ELR (cell line): ENCODE results near the gene AGFG1.

Source experiments
- DNase-seq: peaks from one replicate; pipeline ENCODE4 v3.0.0-alpha.2; 2015; ENCODE audit warnings: low read depth

Gene AGFG1

GRCh38 chr2:227471924-227472264, at the start of gene AGFG1:
AGFG1 (plus strand) TSS chr2:227472156; CDS start chr2:227472422, 266 bp downstream.
- peak; percentile 76 for DNase-seq

GRCh38 chr2:227423656-227424499, 48.1 kb upstream of the AGFG1 start:
- DNase-seq = no peak

GRCh38 chr2:227428731-227429285, 43.1 kb upstream of the AGFG1 start:
- DNase-seq = no peak

DNA sequence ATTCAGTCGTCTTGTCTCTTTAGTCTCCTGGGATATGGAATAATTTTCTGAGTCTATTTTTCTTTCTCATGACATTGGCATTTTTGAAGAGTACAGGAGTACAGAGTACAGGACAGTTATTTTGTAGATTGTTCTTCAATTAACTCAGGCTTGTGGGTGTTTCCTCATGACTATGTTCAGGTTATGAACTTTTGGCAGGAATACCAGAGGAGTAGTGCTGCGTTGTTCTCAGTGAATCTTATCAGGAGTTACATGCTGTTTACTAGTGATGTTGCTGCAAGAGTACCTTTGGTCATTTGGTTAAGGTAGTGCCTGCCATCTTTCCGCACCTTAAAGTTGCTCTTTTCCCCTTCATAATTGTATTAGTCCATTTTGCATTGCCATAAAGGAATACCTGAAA, 41.3 kb upstream of the AGFG1 start:
- no peak for DNase-seq

GRCh38 chr2:227433171-227433570, 38.8 kb upstream of the AGFG1 start:
- DNase-seq = no peak

- no peak for DNase-seq
Measured at GRCh38 chr2:227436436-227437174, 35.4 kb upstream of the AGFG1 start.

- DNase-seq = no peak
Measured at GRCh38 chr2:227439214-227439613, 32.7 kb upstream of the AGFG1 start.

DNA sequence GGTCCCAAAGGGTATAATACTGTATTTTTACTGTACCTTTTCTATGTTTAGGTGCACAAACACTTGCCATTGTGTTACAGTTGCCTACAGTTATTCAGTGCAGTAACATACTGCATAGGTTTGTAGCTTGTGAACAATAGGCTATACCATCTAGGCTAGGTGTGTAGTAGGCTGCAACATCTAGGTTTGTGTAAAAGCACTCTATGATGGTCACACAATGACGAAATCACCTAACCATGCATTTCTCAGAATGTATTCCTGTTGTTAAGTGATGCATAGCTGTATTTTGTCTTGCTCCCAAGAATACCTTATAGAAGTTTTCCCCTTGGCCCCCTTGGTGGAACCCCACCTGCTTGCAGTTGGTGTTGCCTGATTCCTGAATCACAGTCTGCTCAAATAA, 29.3 kb upstream of the AGFG1 start:
- no peak for DNase-seq

DNA sequence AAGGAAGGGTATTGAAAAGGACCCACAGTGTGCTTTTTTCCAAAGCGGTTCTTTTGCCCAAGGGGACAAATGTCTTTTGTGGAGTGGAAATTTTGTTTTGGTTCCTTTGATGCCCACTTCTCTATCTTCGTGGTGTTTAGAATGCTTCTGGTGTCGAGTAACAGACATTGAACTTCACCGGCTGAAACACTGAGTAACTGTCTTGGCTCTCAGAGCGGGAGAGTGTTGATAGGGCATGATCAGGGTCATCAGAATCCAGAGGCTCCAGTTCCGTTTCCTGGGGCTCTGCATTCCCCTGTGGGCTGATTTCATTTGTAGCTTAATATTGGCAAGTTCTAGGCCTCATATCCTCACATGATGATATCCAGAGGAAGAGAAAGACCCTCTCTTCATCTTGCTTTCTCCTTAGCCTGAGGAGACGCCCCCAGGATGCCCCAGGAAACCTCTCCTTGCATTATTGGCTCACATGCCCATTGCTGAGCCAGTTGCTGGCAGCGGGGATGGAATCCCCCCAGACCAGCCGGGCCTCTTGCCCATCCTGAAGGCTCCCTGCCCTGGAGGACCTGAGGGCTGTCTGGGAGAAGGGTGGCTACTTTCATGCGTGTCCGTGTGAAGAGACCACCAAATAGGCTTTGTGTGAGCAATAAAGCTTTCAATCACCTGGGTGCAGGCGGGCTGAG, 27.9 kb upstream of the AGFG1 start:
- DNase-seq = no peak

DNA sequence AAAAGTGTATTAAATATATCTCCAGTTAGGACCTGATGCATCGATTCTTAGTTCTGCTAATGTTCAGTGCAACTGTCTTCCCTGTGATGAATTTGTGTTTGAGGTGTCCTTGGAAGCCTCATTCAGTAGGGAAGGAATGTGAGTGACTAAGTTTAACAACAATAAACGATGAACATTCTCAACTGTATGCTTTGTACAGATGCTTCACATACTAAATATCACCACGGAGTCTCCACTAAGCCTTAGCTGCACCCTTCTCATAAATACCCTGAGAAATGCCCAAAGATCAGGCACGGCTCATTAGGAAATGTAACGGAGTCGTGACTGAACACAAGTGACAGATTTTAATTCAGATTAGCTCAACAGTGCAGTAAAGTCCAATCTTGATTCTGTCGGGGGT, 24.4 kb upstream of the AGFG1 start:
- peak; percentile 76 for DNase-seq

DNA sequence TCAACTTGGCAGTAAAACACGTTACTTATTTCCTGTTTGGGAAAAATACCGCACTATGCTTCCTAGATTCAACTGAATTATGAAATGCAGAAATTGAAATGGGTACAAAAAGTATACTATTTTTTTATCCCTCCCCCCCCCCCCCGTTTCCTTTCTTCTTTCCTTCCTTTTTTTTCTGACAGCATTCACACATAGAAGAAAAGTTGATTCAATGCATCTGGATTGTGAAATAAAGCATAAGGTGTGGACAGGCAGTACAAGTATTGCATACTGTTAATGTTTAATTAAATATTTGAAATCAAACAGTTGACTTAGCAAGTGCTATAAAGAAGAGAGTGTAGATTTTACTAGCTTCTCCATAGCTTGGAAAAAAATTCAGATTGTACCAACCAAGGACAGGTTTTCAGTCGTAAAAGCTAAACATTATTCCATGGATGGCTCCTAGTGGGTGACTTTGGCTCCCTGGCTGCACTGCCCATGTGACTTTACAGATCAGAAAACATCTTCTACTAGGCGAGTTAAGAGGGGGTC, 21.6 kb upstream of the AGFG1 start:
- DNase-seq = no peak

DNA sequence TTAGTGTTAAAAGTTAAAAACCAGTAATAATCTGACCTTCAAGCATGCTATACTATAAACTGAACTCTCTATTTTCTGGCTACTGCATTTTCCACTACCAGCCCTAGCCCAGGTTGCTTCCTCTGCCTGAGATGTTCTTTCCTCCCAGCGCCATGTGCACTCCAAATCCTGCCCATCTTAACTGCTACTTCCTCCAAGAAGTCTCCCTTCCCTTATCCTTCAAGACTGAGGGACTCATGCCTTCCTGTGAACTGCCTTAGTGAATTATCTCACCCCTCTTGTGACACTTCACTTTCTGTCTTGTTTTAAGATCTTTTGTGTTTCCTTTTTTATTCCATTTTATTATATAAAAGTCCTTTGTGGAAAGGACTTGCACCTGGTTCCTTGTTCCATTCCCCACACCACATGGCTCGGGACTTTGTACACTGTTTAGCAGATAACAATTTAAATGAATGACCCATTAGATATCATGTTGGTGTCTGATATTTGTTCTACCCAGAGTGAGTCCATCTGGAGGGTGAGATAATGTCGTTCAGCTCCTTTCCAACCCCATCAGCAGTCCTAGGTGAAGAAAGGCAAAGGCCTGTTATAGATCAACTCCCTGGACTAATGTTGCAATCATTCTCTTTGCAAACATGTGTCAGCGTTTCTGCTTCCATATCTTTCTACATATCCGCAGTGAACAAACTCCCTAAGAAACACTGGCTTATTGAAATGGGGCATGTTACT, 20.9 kb upstream of the AGFG1 start:
- DNase-seq = no peak

DNA sequence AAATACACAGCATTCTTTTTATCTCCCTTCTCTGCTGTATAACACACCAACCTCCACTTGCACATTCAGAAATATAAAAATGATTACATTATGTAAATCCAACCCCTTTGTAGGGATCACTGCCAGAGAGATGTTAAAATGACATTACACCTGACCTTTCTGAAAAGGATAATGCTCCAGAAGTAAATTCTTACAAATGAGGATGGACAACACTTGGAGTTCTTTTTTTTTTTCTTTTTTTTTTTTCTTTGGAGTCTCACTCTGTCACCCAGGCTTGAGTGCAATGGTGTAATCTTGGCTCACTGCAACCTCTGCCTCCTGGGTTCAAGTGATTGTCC, 20.3 kb upstream of the AGFG1 start:
- no peak for DNase-seq

GRCh38 chr2:227453810-227454209, 18.1 kb upstream of the AGFG1 start:
- no peak for DNase-seq

- DNase-seq = no peak
Measured at GRCh38 chr2:227454323-227454860, 17.6 kb upstream of the AGFG1 start.

DNA sequence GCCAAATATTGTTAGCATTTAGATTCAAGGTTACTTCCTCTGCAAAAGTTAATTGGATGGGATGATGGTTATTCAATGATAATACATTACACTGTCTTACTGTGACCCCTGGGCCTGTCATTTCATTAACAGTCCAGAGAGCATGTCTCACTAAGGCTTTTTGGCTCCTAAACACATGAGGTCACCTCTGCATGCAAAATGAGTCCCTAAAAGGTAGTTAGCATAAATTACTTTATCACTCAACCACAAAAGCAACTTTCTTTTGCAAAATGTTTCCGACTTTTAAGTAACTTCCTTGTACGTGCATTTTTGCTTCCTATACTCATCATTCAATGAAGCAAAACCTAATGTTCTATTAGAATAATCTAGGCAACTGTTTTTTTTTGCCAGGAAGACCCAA, 16.8 kb upstream of the AGFG1 start:
- no peak for DNase-seq

- no peak for DNase-seq
Measured at GRCh38 chr2:227456102-227456501, 15.9 kb upstream of the AGFG1 start.

DNA sequence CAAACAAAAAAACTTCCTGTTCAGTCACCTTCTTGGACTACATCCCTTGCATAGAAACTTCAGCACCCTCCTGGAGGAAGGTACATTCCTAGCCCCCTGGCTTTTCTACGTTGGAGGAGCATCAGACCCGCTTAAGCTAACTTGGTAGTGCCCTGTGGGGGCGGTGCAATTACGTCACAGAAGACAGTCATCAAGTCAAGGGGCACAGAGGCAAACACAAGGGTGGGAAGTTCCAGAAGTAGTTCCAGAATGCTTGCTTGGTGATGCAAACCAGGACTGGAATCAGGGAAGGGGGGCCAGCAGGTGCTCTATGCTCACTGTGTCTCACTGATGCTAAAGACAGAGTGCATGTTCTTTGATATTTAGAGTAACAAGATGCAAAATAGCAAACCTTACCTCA, 15.2 kb upstream of the AGFG1 start:
- no peak for DNase-seq

GRCh38 chr2:227460070-227460485, 11.9 kb upstream of the AGFG1 start:
- DNase-seq = peak; percentile 79

GRCh38 chr2:227460833-227461232, 11.1 kb upstream of the AGFG1 start:
- peak; percentile 56 for DNase-seq

DNA sequence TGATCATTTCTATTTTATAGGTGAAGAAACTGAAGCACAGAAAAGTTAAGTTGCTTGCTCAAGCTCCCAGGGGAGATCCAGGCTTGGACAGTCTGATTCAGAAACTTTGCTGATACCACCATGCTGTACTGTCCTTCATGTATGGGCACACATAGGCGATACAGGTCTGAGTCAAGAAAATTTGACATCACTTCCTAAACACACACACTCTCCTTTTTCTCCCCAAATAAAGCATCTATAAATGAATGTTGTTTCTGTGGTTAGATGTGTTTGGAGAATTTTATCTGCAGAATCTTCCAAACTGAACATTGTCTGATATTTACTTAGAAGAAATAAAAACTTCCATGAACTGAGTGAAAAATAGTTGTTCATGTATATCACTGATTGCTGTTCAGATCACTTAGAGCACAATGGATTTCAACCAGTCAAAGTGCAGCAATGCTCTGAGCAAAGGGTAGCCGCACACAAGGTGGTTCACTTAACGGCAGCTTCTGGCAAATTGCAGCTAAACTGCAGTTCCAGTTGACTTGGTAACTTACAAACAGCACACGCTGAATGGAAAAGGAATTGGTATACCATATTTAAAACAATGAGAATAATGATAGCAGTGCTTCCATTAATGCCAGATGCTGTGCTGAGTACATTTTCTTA, 10.0 kb upstream of the AGFG1 start:
- DNase-seq = no peak
